Stimulated activated CD8-positive, alpha-beta memory T cell treated with anti-CD3 and anti-CD28 coated beads, Interleukin-12 subunit alpha, Interleukin-12 subunit beta, amount 100 ng/mL, for 24 hours (primary cell): ENCODE data around the gene C10orf120.

Experiments used
- DNase-seq: peaks from one replicate; pipeline ENCODE4 v3.0.0-alpha.2; 2020; ENCODE audit errors: extremely low read depth

Gene C10orf120

DNA sequence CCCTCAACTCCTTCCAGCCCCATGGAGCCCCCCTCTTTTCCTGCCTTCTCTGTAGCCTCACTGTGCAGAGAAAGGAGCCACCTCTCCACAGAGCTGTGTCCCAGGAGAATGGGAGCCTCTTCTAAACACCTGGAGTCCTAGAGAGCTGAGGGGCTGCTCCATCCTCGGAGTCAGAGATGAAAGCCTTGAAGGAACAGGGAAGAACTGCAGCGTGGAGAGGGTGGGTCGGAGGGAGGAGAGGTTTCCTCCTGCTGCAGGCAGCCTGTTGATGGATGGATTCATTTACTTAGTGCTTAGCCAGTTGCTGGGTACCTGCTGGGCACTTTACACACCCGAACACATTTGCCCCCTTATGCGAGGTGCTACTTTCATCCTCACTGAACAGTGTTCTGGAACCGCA lies 39.0 kb downstream of the C10orf120 start:
- no peak for DNase-seq

- no peak for DNase-seq
Observed at GRCh38 chr10:122659651-122660050, 40.0 kb downstream of the C10orf120 start.

- no peak for DNase-seq
Observed at GRCh38 chr10:122659126-122659525, 40.5 kb downstream of the C10orf120 start.

- no peak for DNase-seq
Observed at GRCh38 chr10:122658356-122659049, 41.1 kb downstream of the C10orf120 start.

- DNase-seq: no peak
Observed at GRCh38 chr10:122657729-122658128, 41.9 kb downstream of the C10orf120 start.

GRCh38 chr10:122657255-122657654 lies 42.4 kb downstream of the C10orf120 start:
- DNase-seq: no peak

- DNase-seq: no peak
Observed at GRCh38 chr10:122656741-122657140, 42.9 kb downstream of the C10orf120 start.

DNA sequence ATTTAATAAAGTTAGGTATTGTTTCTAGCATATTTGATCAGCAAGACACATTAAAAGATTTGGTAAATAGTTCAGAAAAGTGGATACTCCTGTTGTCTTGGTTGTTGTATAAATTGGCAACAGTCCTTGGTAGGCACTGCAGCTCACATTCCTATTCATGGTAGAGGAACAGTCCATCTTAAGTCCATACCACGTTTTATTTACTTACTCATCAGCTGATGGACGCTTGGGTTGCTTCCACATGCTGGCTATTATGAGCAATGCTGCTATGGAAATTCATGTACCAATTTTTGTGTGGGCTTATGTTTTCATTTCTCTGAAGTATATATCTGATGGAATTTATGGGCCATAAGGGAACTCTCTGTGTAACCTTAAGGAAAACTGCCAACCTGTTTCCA lies 43.3 kb downstream of the C10orf120 start:
- no peak for DNase-seq

DNA sequence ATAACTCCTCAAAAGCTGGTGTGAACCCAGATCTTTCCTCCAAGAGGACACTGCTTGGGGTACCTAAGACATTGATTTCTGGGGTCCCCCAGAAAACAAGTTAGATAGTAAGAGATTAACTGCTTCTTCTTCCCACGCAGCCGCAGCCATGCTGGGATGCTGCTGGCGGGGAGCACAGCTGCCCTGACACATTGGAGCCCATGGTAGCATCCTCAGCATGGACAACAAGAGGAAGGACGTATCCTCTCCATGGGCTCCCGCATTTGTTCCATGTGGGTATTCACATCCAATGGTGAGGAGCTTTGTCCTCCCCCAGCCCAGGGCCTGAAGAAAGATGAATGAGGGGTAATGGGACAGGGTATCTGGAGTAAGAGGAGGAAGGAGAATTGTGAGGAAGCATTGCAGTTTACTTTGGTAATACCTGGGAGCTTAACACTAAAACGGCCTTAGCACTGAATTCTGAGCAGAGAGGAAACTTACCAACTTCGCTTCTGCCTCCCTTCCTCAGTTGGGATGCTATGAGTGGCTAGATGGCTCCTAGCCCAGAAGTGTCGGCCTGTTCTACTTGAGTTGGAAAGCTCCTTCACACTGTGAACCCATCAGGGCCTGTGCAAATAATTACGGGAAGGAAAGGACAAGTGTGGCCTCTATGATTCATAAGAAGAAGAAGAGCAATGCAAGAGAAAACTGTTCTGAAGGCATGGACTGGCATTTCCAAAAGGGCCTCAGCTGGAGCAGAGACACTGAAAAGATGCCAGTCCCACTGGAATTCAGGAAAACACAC lies 43.9 kb downstream of the C10orf120 start:
- DNase-seq: no peak

DNA sequence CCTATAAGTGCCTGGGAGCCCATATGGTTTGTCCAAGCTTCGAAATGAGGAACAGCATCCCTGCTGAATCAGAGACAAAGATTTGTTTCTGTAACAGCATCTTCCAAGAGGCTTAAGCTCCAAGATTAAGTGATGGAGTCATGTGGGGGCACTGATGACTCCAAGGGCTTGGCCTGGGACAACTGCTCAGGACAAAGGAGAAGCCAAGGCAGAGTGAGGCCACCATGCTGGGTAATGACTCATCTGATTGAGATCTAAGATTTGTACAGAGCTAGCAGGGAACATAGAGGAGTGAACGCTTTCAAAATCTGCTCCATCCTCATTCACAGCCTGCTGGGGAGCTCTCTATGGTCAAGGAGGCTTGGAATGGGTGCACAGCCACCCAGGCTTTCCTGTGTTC lies 49.3 kb downstream of the C10orf120 start:
- no peak for DNase-seq

DNA sequence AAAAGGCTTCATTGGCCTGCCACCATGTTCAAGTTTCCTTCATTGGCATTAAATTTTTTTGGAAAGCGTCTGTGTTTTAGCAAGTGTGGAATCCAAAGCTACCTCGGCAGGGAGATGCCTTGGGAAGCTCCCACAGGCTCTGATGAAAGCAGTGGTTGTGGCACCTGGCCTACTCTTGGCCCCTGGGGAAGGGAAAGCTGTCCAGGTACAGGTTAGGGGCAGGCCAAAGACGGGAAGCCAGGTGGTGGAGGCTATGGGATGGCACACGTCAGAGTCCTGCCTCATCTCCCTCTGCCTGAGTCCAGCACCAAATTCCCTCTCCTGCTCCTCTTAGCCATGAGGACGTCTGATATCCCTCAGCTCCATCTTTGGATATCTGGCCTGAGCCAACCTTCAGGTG lies 49.7 kb downstream of the C10orf120 start:
- DNase-seq: no peak

DNA sequence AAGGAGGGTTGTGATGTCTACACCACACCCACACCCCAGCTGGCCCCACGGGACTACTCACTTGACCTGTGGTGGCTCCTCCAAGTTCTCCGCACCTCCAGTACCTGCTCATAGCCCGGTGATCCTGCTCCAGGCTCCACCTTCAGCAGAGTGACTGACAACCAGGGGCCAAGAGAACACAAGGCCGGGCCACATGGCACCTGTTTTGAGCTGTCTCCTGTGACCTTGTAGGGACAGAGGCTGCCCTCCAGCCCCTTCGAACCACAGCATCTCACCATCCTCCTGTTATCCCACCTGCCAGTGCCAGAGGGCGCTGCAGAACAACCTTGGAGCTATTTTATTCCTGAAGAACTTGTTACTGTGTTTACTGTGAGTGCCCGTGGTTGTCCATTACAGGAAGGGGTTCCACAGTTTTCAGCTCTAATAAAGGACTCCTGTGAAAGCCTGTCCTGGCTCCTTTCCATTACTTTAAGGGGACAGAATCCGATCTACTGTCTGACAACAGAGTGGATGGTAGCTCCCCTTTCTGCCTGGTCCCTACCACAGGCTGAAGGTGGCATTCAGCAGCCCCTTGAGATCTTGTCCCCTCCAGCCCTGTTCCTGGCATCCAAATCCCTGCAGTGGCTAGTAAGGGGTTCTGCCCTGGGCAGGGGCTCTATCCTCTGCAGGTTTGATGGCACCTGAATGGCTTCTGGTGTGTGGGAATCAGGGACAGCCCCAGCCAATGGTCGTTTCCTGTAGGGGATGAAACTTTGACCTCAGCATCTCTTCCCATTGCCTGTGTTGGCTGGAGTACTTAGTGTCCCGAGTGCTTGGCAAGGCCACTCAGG lies 50.8 kb downstream of the C10orf120 start:
- DNase-seq: no peak
